LNCaP clone FGC (cell line): Measurements from ENCODE around the gene LINC01488.

Experiments
- DNase-seq: peaks from one replicate; pipeline ENCODE4 v3.0.0-alpha.2; 2011; ENCODE audit warnings: low read depth
- H3K4me3 ChIP-seq: 2 replicates; pipeline ENCODE4 v1.5.1; 2011; ENCODE audit warnings: mild to moderate bottlenecking, low read depth, low read length, control low read depth
- CTCF ChIP-seq: IDR thresholded peaks from 2 replicates; pipeline ENCODE4 v1.5.1; 2012; ENCODE audit warnings: mild to moderate bottlenecking; ENCODE audit not compliant: control insufficient read depth, insufficient read depth; ENCODE audit errors: extremely low read depth

The LINC01488 gene

DNA sequence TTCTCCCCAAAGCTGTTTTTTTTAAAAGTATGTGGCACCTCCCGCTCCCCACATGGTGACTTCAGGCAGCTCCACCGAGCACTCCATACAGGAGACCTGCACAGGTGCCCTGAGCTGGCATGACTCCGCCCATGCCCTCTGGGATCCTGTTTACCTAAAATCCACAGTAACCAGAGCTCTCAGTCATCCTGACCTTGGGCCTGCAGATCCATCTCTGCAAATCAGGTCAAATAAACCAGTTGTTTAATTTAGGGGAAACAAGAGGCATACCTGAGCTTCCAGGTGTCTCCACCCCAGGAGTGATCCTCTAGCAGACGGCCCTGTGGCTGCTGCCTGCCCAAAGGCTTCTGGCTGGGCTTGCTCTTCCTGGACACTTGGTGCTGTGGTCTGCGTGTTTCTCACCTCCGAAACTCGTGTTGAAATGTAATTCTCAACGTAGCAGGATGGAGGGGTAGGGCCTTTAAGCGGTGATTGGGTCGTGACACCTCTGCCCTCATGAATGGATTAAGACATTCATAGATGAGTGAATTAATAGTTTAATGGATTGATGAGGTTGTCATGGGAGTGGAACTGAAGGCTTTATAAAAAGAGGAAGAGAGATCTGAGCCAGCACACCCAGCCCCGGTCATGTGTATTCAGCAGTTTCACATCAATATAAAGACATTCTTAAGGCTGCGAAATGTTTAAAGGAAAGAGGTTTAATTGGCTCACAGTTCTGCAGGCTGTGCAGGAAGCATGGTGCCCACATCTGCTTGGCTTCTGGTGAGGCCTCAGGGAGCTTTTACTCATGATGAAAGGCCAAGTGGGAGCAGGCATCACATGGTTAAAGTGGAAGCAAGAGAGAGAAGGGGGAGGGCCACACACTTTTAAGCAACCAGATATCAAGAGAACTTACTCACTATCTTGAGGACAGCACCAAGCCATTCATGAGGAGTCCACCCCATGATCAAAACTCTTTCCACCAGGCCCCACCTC is 34.1 kb downstream of the LINC01488 start:
- no peak for DNase-seq
- TF ChIP-seq CTCF = no peak
- H3K4me3 ChIP-seq = no peak overlapping the region

DNA sequence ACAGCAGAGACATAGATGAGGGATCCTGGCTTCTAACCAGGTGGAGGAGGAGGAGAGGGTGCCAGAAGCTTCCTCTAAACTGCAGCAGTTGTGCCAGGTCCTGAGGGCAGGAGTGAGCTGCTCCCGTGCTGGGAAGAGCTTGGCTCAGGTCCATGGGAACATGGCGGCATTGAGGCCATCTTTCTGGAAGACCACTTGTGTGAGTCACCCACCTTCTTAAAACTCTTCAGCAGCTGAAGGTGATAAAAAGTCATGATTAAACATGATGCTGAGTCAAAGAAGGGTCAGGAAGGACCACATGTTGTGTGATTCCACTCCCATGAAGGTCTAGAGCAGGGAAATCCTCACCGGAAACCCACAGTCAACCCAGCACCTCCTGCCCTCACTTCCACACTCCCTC is 35.1 kb downstream of the LINC01488 start:
- no peak for DNase-seq
- H3K4me3 ChIP-seq = no peak overlapping the region
- TF ChIP-seq CTCF = no peak

GRCh38 chr11:69518081-69518950 is 36.9 kb downstream of the LINC01488 start:
- no peak overlapping the region for H3K4me3 ChIP-seq
- TF ChIP-seq CTCF = no peak
- no peak for DNase-seq

DNA sequence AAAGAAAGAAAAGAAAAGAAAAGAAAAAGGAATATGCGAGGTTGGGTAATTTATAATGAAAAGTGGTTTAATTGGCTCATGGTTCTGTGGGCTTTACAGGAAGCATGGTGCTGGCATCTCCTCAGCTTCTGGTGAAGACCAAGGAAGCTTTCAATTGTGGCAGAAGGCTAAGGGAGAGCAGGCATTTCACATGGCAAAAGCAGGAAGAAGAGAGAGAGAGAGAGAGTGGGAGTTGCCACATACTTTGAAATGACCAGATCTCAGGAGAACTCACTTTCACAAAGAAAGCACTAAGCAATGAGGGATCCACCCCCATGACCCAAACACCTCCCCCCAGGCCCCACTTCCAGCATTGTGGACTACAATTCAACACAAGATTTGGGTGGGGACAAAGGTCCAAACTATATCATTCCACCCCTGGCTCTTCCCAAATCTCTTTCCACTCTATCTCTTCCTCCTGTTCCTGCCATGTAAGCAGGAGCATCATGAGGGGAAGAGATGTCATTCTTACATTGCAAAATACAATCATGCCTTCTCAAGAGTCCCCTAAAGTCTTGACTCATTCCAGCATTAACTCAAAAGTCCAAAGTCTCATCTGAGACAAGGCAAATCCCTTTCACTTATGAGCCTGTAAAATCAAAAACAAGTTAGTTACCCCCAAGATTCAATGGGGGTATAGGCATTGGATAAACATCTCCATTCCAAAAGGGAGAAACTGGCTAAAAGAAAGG is 38.9 kb downstream of the LINC01488 start:
- no peak for TF ChIP-seq CTCF
- no peak for DNase-seq
- no peak overlapping the region for H3K4me3 ChIP-seq

GRCh38 chr11:69521457-69521856 is 40.0 kb downstream of the LINC01488 start:
- no peak overlapping the region for H3K4me3 ChIP-seq
- no peak for TF ChIP-seq CTCF
- DNase-seq = no peak

GRCh38 chr11:69523453-69523852 is 42.0 kb downstream of the LINC01488 start:
- TF ChIP-seq CTCF = no peak
- H3K4me3 ChIP-seq = no peak overlapping the region
- DNase-seq = no peak
